K562 (cell line): ENCODE results near the gene CAPN5. TPM values are rescaled to one million over a fixed set of nuclear protein-coding genes. Genes with fewer than 3 reads are reported as not detected.

Source experiments
- ATAC-seq: fragments of 200-7000 bp; cut with Tn5 transposase; 3 replicates; pipeline ENCODE4 v1.9.1; 2020; ENCODE audit warnings: moderate library complexity
- BruUV-seq: library from RNA; stranded (reverse); fragments of 400-500 nt; replicated peaks from 2 replicates; lab custom pipeline; 2021; lab: Mats Ljungman, UMichigan
- CTCF ChIA-PET: fragments of 300-600 bp; formaldehyde crosslinking; extraction: SDS; loops from one replicate; lab custom pipeline; 2021; ENCODE audit warnings: low intra/inter-chr PET ratio; lab: Yijun Ruan, JAX
- POLR2A ChIA-PET: fragments of 300-600, 350-650 bp; sonication (Branson Sonifier 250); formaldehyde crosslinking; extraction: SDS; loops from one replicate; lab custom pipeline; 2021; ENCODE audit warnings: antibody characterized with exemption, inconsistent platforms; lab: Yijun Ruan, JAX
- DNase-seq, 4 experiments: peaks; one replicate each; pipeline versions ENCODE4 v3.0.0 to v3.0.0-alpha.2; 2011 to 2018; ENCODE audit warnings: low spot score in 3 of 4, mixed read lengths in 3 of 4; ENCODE audit errors: extremely low read depth in 1 of 4
- FAIRE-seq: peaks from 2 replicates; lab custom pipeline; 2011; peaks lifted over from hg19 to GRCh38; lab: Jason Lieb, UNC
- H2AFZ ChIP-seq: 2 replicates; pipeline ENCODE4 v1.6.0; 2011; ENCODE audit warnings: low read depth, low read length, control low read depth, inconsistent platforms
- H3K27ac ChIP-seq: fragments of 200-600 bp; 3 replicates; pipeline ENCODE4 v1.8.0; 2011; ENCODE audit warnings: low read depth, mild to moderate bottlenecking, control low read depth, inconsistent platforms, low read length, moderate library complexity, mixed read lengths; ENCODE audit errors: extremely low read depth
- H3K27me3 ChIP-seq, 2 experiments: fragments of 300-600 bp in 1 of 2; 2 replicates in 1 of 2; 3 replicates in 1 of 2; pipeline versions ENCODE4 v1.6.0 to v1.8.0; 2011; ENCODE audit warnings: inconsistent platforms in 2 of 2, low read length in 2 of 2, mild to moderate bottlenecking in 1 of 2, mixed read lengths in 1 of 2, moderate library complexity in 1 of 2; ENCODE audit not compliant: control insufficient read depth in 2 of 2, insufficient read depth in 2 of 2
- H3K36me3 ChIP-seq: fragments of 300-600 bp; 3 replicates; pipeline ENCODE4 v1.8.0; 2011; ENCODE audit warnings: mild to moderate bottlenecking, low read length, inconsistent platforms; ENCODE audit not compliant: control insufficient read depth, insufficient read depth
- H3K4me1 ChIP-seq, 2 experiments: fragments of 200-600 bp in 1 of 2; replicated peaks in 1 of 2; 2 replicates in 1 of 2; 3 replicates in 1 of 2; pipeline versions ENCODE4 v1.5.1 to v1.8.0; 2011; ENCODE audit warnings: inconsistent platforms in 2 of 2, low read length in 2 of 2, mild to moderate bottlenecking in 1 of 2, mixed read lengths in 1 of 2, moderate library complexity in 1 of 2; ENCODE audit not compliant: control insufficient read depth in 2 of 2, insufficient read depth in 2 of 2
- H3K4me2 ChIP-seq: 2 replicates; pipeline ENCODE4 v1.6.1; 2011; ENCODE audit warnings: low read length, control low read depth, inconsistent platforms, mixed read lengths; ENCODE audit not compliant: insufficient read depth
- H3K4me3 ChIP-seq: fragments of 200-600 bp; sonication (generic), shearing (Covaris generic); 2 replicates; pipeline ENCODE4 v1.5.1; 2016; ENCODE audit warnings: control low read depth, inconsistent platforms
- H3K79me2 ChIP-seq: fragments of 200-600 bp; 3 replicates; pipeline ENCODE4 v1.8.0; 2011; ENCODE audit warnings: low read length, inconsistent platforms; ENCODE audit not compliant: control insufficient read depth, insufficient read depth
- H3K9ac ChIP-seq, 2 experiments: 2 replicates each; pipeline versions ENCODE4 v1.6.0 to v1.6.1; 2011; ENCODE audit warnings: low read depth in 2 of 2, low read length in 2 of 2, control low read depth in 1 of 2, inconsistent platforms in 1 of 2, mild to moderate bottlenecking in 1 of 2, mixed read lengths in 1 of 2; ENCODE audit not compliant: insufficient read depth in 1 of 2
- H3K9me1 ChIP-seq: one replicate; pipeline ENCODE4 v1.6.0; 2011; ENCODE audit warnings: inconsistent platforms, mild to moderate bottlenecking, low read length, moderate library complexity; ENCODE audit not compliant: control insufficient read depth, insufficient read depth
- H3K9me3 ChIP-seq: replicated peaks from 2 replicates; pipeline ENCODE4 v1.5.1; 2011; ENCODE audit warnings: low read depth, low read length, inconsistent platforms; ENCODE audit not compliant: control insufficient read depth, insufficient read depth
- H4K20me1 ChIP-seq: replicated peaks from 2 replicates; pipeline ENCODE4 v1.6.1; 2011; ENCODE audit warnings: low read length, inconsistent platforms, mixed read lengths; ENCODE audit not compliant: control insufficient read depth, insufficient read depth
- BCL6 ChIP-seq: fragments of 250-450 bp; sonication (Bioruptor Pico); IDR thresholded peaks from 2 replicates; pipeline ENCODE4 v1.4.0; 2020
- CBX5 ChIP-seq: IDR thresholded peaks from 2 replicates; pipeline ENCODE4 v1.6.1; 2014; ENCODE audit warnings: low read depth, borderline replicate concordance
- MECOM ChIP-seq: fragments of 250-450 bp; sonication (Bioruptor Pico); IDR thresholded peaks from 2 replicates; pipeline ENCODE4 v1.8.0; 2022; ENCODE audit warnings: inconsistent platforms
- SAP30 ChIP-seq: fragments of 200-600 bp; sonication (generic); IDR thresholded peaks from 2 replicates; pipeline ENCODE4 v1.6.1; 2012; ENCODE audit warnings: borderline replicate concordance, low read depth, mild to moderate bottlenecking, moderate library complexity, low read length, control low read depth, inconsistent platforms; ENCODE audit not compliant: insufficient read depth, poor library complexity, severe bottlenecking
- SMC3 ChIP-seq: conservative IDR thresholded peaks from 2 replicates; pipeline ENCODE4 v1.6.1; 2011; ENCODE audit warnings: low read depth, low read length, improper control_type of control experiment; ENCODE audit not compliant: insufficient read depth
- TRIM28 ChIP-seq: fragments of 450-650 bp; IDR thresholded peaks from 2 replicates; pipeline ENCODE4 v1.6.1; 2017
- ZNF134 ChIP-seq: fragments of 250-450 bp; sonication (Bioruptor Pico); conservative IDR thresholded peaks from 2 replicates; pipeline ENCODE4 v1.4.0; 2020
- ZNF175 ChIP-seq: fragments of 200-800 bp; sonication (Bioruptor generic); IDR thresholded peaks from 2 replicates; pipeline ENCODE4 v1.6.1; 2016; ENCODE audit warnings: low read depth, mild to moderate bottlenecking, missing genetic modification characterization, missing compliant biosample characterization
- ZNF239 ChIP-seq: fragments of 250-450 bp; sonication (Bioruptor Pico); IDR thresholded peaks from 2 replicates; pipeline ENCODE4 v1.4.0; 2020; ENCODE audit warnings: mild to moderate bottlenecking
- ZNF764 ChIP-seq: fragments of 250-450 bp; sonication (Bioruptor Pico); IDR thresholded peaks from 2 replicates; pipeline ENCODE4 v1.4.0; 2020; ENCODE audit warnings: low read depth, mild to moderate bottlenecking, moderate library complexity
- WGBS: fragments of 100-300 bp; shearing (Covaris generic); methylation state at CpG from one replicate; pipeline ENCODE4 v1.1.6; 2016; ENCODE audit warnings: low coverage, mixed read lengths; ENCODE audit not compliant: insufficient coverage; ENCODE audit errors: missing lambda C conversion rate; 5-methylcytosine and 5-hydroxymethylcytosine counted together
- in situ Hi-C: fragments of 300-500 bp; cut with MboI; formaldehyde crosslinking; loops from 4 replicates; pipeline ENCODE4 v1.15.0; 2018; ENCODE audit warnings: inconsistent platforms, mixed read lengths
- intact Hi-C: fragments of 100-400 bp; cut with micrococcal nuclease; formaldehyde crosslinking; loops from 2 replicates; pipeline ENCODE4 v1.14.2; 2022
- polyA plus RNA-seq, 8 experiments: library from polyadenylated mRNA; depleted of rRNA in 4 of 8; stranded (reverse) in 5 of 8; unstranded in 3 of 8; fragments of >200 nt; fragmentation: Nextera tagmentation in 2 of 8; fragmentation: Illumina TruSeq in 1 of 8; extraction: Ambion mirVana in 2 of 8; extraction: Trizol in 1 of 8; gene quantifications; 2 replicates each; pipeline versions ENCODE4 v1.2.1 to v1.2.3, GENCODE V29; 2011 to 2014; ENCODE audit warnings: inconsistent platforms in 1 of 8, missing spikeins in 1 of 8
- total RNA-seq, 7 experiments: library from RNA; depleted of rRNA in 6 of 7; stranded (reverse); fragments of >200 nt in 6 of 7; fragmentation: Illumina TruSeq in 2 of 7; extraction: Trizol in 2 of 7; gene quantifications; 2 replicates each; pipeline versions ENCODE4 v1.2.1 to v1.2.3, GENCODE V29; 2011 to 2021; ENCODE audit warnings: low replicate concordance in 1 of 7
- TF ChIP-seq, protein P1 (sequence below): sonication (generic); formaldehyde crosslinking; IDR thresholded peaks from 2 replicates; pipeline ENCODE4 v1.8.0; 2023; ENCODE audit warnings: mild to moderate bottlenecking, missing genetic modification reagents
- TF ChIP-seq, protein P2 (sequence below): fragments of 250-450 bp; sonication (Bioruptor Pico); IDR thresholded peaks from 2 replicates; pipeline ENCODE4 v1.5.0; 2021

Gene CAPN5
- total and polyA plus RNA-seq, 9 of the 15 experiments (the other 6 are each of a cell fraction or from before 2014, with no cell fraction given) = 0.04 to 0.44 (median 0.14) TPM; not detected in 2

DNA sequence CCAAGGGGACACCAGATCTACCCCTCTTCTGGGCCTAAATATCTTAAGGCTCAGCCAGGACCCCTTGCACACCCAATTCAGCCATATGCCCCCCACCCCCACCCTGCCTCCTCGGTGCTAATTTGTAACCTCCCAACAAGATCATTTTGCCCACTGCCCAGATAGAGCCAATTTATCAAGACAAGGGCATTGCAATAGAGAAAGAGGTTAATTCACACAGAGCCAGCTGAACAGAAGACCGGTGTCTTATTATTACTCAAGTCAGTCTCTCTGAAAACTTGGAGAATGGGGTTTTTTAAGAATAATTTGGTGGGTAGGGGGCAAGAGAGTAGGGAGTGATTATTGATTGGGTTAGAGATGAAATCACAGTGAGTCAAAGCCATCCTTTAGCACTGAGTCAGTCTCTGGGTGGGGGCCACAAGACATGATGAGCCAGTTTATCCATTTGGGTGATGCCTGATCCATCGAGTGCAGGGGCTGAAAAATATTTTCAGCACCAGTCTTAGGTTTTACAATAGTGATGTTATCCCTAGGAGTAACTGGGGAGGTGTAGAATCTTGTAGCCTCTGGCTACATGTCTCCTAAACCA lies 9.9 kb upstream of the CAPN5 start:
- H3K36me3 ChIP-seq = no peaks in the 10 kb centered on the region
- ATAC-seq (no peak), DNase-seq (no peak), FAIRE-seq (no peak)
- H3K4me3 ChIP-seq = no peak overlapping the region
- in situ Hi-C loops (no loop called here), intact Hi-C loops (no loop called here)
- 0 out of 2 replicates have a peak, but pooled peaks have one; percentile 21 for TF ChIP-seq TRIM28
- TF ChIP-seq MECOM (CRISPR knock-in tag) = no peak
- 0 out of 2 replicates have a peak, but pooled peaks have one; percentile 55 for TF ChIP-seq CBX5
- H3K27ac ChIP-seq = no peak overlapping the region
- CTCF ChIA-PET = no interaction called here
- H3K9me3 ChIP-seq = no peaks in the 10 kb centered on the region; the same call in 1 of the 2 replicates
- no peaks in the 10 kb centered on the region for H3K9me1 ChIP-seq
- BruUV-seq = no TSS peak
- H4K20me1 ChIP-seq = no peaks in the 10 kb centered on the region
- peaks cover 8 to 15% of the 10 kb centered on the region in 2 experiments; a peak in 4 of 5 replicates for H3K4me1 ChIP-seq
- no peaks in the 10 kb centered on the region for H3K79me2 ChIP-seq
- no peak overlapping the region for H3K4me2 ChIP-seq
- 0% methylated on average over 3 of the region's 3 CpGs for WGBS
- peaks cover 2 to 16% of the 10 kb centered on the region in 2 experiments; a peak in 2 of 5 replicates for H3K27me3 ChIP-seq
- H3K9ac ChIP-seq = no peak overlapping the region
- POLR2A ChIA-PET = no interaction called here
- no peak overlapping the region for H2AFZ ChIP-seq

DNA sequence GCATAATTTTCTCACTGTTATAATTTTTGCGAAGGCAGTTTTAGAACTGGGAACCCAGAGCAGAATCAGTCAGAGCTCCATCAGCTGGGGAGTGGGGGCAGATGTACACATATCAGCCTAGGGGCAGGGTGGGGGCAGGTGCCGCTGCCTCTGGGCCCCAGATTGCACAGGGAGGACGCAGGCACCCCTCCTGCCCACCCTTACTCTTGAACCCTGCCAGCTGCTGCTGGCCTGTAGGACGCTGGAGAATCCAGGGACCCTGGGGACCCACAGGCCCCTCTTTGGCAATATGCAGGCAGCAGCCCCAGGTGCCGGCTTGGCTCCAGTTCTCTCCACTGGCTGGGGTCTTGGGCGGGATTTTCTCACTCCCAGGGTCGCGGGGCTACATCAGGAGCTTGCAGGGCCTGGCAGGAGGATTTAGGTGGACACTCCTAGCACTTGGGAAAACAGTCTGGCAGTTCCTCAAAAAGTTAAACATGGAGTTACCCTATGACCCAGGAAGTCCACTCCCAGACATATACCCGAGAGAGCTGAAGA lies 8.8 kb upstream of the CAPN5 start:
- no peak for ATAC-seq
- 3% methylated on average over 9 of the region's 9 CpGs for WGBS
- Histone ChIP-seq H3K4me1 (peaks cover 5 to 9% of the 10 kb centered on the region in 2 experiments; a peak in 4 of 5 replicates), H4K20me1 (no peaks in the 10 kb centered on the region), H3K9me1 (no peaks in the 10 kb centered on the region), H3K79me2 (no peaks in the 10 kb centered on the region), H3K27me3 (peaks cover 2 to 16% of the 10 kb centered on the region in 2 experiments; a peak in 2 of 5 replicates), H2AFZ (no peak overlapping the region), H3K9ac (no peak overlapping the region), H3K27ac (no peak overlapping the region), H3K4me3 (no peak overlapping the region), H3K4me2 (no peak overlapping the region), H3K9me3 (no peaks in the 10 kb centered on the region; the same call in 1 of the 2 replicates), H3K36me3 (no peaks in the 10 kb centered on the region)
- ChIA-PET POLR2A (no interaction called here), CTCF (interaction anchor here (0.6 kb wide), 1 partner anchor 144 kb away, joined by 6 read pairs; no protein-coding TSS in a partner anchor)
- in situ Hi-C loops = no loop called here
- intact Hi-C loops = no loop called here
- no TSS peak for BruUV-seq
- no peak for DNase-seq
- no peak for FAIRE-seq
- TF ChIP-seq BCL6 (CRISPR knock-in tag) (no peak), ZNF764 (no peak), ZNF175 (no peak), SAP30 (no peak), ZNF239 (CRISPR knock-in tag) (no peak), SMC3 (no peak), ZNF134 (CRISPR knock-in tag) (no peak)
- TF ChIP-seq, protein P1, sequence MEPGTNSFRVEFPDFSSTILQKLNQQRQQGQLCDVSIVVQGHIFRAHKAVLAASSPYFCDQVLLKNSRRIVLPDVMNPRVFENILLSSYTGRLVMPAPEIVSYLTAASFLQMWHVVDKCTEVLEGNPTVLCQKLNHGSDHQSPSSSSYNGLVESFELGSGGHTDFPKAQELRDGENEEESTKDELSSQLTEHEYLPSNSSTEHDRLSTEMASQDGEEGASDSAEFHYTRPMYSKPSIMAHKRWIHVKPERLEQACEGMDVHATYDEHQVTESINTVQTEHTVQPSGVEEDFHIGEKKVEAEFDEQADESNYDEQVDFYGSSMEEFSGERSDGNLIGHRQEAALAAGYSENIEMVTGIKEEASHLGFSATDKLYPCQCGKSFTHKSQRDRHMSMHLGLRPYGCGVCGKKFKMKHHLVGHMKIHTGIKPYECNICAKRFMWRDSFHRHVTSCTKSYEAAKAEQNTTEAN (CRISPR knock-in tag) = no peak
- TF ChIP-seq, protein P2, sequence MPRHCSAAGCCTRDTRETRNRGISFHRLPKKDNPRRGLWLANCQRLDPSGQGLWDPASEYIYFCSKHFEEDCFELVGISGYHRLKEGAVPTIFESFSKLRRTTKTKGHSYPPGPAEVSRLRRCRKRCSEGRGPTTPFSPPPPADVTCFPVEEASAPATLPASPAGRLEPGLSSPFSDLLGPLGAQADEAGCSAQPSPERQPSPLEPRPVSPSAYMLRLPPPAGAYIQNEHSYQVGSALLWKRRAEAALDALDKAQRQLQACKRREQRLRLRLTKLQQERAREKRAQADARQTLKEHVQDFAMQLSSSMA (CRISPR knock-in tag) = no peak
